A204.1 (cell line): ENCODE measurements around the gene ACTR2.
"Not testable (repeated sequence)": the region's sequence is repeated elsewhere in the genome, so short reads cannot be mapped to it uniquely, and the experiment has no call there.

Source experiments
- FAIRE-seq: peaks from 2 replicates; lab custom pipeline; 2012; peaks lifted over from hg19 to GRCh38; lab: Jason Lieb, UNC

ACTR2 gene

GRCh38 chr2:65231121-65231520 is 3.5 kb downstream of the ACTR2 start:
- FAIRE-seq = no peak

DNA sequence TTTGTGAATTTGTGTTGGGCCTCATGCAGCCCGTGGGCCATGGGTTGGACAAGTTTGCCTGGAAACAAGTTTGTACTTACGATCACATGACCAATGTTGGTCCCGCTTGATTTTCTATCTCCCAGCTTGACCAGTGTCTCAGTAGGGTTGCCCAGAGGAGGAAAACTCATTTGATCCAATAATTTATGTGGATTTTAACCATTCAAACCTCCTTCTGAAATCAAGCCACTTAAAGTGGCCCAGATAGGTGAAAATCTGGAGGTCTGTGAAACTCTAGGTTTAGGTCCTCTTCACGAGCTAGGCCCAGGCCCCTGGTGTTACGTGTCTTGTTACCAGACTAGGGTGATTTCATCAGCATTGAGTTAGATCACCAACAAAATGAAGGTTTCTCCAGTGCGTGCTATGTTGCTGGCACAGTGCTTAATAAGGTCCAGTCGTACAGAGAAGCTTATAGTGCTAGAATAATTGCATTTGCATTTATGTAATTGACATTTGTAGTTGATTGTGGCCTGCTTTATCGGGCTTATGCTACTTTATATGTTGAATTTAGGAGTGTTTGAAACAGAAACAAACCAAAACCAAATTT is 4.4 kb downstream of the ACTR2 start:
- FAIRE-seq = no peak

- no peak for FAIRE-seq
Observed at GRCh38 chr2:65232636-65233035, 5.0 kb downstream of the ACTR2 start.

GRCh38 chr2:65240657-65241056 is 13.0 kb downstream of the ACTR2 start:
- FAIRE-seq = no peak

DNA sequence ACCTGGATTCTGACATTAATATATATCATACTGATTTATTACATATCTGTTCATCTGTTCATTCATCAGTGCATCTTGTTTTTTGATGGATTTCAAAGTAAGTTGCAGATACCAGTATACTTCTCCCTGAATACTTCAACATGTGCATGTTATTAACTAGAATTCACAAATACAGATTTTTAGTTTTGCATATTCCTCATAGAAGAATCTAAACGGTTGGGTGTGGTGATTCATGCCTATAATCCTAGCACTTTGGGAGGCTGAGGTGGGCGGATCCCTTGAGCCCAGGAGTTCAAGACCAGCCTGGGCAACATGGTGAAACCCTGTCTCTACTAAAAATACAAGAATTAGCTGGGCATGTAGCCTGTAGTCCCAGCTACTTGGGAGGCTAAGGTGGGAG is 16.8 kb downstream of the ACTR2 start:
- not testable (repeated sequence) for FAIRE-seq

GRCh38 chr2:65252640-65253039 is 25.0 kb downstream of the ACTR2 start:
- FAIRE-seq = no peak

DNA sequence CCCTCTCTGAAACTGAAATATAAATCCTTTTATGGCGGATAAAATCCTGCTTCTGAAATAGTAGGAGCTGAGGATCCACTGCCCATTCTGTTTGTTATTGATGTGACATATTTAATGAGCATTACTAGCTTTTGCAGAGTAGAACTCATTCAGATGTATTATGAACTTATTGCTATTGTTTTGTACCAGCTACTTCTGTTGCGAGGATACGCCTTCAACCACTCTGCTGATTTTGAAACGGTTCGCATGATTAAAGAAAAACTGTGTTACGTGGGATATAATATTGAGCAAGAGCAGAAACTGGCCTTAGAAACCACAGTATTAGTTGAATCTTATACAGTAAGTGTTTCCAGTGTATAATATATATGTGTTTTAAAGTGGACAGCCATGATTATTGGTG is 27.7 kb downstream of the ACTR2 start:
- FAIRE-seq = no peak

DNA sequence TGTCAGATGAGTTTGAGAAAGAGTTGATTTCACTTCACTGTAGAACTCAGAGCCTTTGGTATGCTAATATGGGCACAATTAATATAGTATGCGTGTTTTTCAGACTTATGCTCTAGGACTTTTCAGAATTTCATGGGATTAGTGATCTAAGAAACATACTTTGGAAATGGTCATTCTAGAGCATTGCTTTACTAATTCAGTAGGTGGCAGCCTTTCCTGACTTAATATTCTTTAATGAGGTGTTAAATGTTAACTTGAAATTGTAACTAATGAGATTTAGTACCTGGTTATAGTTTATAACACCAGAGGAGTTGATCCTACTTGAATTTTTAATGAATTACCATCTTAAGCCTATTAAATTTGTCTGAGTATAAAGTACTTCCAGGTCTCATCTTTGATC is 28.4 kb downstream of the ACTR2 start:
- peak; percentile 14 for FAIRE-seq

DNA sequence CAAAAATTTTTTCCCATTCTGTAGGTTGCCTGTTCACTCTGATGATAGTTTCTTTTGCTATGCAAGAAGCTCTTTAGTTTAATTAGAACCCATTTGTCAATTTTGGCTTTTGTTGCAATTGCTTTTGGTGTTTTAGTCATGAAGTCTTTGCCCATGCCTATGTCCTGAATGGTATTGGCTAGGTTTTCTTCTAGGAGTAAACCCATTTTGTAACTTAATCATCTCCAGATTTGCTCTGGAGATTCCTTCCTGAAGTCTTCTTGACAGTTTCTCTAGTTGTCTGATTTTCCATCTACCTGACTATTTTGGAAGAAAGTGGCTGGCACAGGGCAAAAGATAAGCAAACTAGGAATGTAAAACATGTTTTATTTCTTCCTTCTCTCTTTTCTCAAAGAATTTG is 30.2 kb downstream of the ACTR2 start:
- FAIRE-seq = not testable (repeated sequence)

GRCh38 chr2:65261676-65262075 is 34.0 kb downstream of the ACTR2 start:
- no peak for FAIRE-seq

DNA sequence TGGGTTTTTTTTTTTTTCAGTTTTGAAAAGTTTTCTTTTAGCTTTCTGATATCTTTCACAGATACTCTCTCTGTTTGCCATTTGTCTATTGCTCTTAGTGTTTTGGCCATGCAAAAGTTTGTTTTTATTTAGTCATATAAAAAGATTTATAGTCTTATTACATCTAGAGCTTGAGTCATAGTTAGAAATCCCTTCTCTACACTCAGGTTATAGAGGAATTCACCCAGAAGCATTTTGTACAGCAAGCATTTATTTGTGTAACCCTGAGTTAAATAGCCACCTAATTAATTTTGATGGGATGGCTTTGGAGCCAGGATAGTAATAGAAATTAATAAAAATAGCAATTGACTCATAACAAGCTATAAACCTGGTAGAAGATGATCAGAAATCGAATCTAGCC is 35.6 kb downstream of the ACTR2 start:
- FAIRE-seq = no peak

GRCh38 chr2:65263986-65264385 is 36.4 kb downstream of the ACTR2 start:
- FAIRE-seq = no peak

GRCh38 chr2:65264821-65265670 is 37.4 kb downstream of the ACTR2 start:
- peak; percentile 96 for FAIRE-seq

DNA sequence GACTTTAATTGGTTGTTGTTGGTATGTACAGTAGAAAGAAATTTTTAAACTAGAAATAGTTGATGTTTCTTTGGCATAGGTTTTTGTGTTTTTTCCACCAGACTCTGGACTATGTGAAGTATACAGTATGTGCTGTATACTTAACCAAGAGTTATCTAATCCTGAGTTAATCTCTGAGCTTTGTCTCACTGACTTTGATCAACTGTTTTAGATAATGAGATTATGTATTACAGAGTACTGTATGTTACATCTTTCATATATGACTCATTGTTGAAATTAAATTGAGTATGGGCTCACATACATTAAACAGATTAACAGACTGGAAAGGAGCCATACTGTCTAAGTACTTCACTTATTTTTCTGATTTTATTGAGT is 38.0 kb downstream of the ACTR2 start:
- FAIRE-seq = no peak

DNA sequence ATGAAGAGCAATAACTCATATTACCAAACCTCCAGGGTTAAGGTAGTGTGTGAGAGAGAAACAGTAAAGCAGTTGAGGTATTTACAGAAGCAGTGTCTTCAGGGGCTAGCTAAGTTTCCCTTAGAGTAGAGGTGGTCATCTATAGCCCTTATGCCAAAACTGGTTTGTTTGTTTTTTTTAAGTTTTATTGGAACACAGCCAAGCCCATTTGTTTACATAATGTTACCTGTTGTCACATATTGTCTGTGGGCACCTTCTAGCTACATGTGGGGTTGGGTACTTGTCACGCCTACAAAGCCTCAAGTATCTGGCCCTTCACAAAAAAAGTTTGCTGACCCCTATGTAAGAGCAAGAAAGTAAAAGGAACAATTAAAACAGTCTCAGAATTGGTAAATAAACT is 39.4 kb downstream of the ACTR2 start:
- FAIRE-seq = no peak

DNA sequence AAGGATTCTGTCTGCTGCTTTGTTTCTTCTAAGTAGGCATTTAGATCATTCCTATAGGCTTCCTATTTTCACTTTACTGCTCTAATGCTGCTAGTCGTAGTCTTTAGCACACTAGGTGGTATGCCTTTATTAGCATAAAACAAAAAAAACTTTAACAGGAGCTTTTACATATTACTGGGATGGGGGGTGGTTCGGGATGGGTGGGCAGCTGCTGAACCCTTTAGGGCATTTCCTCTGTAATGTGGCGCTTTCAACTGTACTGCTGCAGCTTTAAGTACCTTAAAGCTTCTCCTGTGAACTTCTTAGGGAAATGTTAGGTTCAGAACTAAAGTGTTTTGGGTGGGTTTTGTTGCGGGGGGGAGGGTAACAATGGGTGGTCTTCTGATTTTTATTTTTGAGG is 41.3 kb downstream of the ACTR2 start:
- no peak for FAIRE-seq

DNA sequence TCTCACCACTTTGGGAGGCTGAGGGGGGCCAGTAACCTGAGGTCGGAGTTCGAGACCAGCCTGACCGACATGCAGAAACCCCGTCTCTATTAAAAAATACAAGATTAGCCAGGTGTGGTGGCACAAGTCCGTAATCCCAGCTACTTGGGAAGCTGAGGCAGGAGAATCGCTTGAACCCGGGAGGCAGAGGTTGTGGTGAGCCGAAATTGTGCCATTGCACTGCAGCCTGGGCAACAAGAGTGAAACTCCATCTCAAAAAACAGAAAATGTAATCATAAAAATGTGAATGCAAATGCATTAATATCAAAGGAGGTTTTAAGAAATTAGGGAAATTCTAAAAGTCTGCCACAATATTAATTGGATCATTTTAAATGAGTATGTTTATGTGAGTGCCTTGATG is 45.7 kb downstream of the ACTR2 start:
- FAIRE-seq = no peak

DNA sequence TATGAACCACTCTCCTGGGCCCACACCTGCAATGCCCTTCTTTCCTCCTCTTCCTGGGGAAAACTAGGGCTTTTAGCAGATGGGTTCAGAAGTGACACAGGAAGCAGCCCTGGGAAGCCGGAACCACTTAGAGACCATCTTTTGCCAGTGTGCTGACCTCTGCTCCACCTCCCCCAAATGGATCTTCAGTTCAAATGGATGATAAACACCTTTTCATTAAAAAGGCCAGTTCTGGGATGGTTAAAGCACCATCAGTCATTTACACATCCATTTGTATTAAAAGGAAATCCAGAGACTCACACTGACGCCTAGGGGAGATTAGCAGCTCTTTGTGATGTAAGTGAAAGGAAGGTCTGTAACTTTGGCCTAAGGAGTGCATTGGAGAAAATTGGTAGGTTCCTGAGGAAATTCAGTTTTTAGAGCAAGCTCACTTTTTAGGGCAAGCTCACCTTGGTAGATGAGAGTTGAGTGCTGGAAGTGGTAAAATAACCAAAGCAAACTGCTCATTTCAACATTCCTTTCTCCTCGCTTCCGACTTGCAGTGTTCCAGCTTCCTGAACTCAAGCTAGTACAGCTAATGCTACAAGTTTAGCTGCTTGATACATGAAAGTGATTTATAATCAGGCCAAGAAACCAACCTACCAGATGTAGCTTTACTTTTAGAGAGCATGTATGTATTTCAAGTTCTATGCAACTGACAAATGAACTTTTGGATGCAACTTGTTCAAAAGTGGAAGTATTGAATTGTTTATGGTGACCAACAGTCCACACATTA is 47.7 kb downstream of the ACTR2 start:
- no peak for FAIRE-seq

DNA sequence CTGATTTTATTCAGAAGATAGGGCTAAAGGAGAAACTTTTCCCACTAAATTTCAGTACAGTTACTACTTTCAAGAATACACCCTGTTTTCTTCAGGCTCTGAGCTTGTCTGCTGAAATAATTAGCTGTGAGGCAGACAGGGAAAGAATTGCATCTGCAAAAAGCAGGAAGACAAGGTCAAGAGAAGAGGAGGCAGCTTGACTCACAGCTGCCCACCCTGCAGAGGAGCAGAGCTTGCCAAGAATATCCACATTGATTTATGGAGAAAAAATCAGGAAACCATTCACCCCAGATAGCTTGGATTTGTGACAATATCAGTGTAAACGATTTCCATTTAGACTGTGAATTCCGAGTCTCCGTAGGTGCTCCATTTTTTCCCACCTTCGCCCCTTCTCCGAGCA is 49.0 kb downstream of the ACTR2 start:
- FAIRE-seq = no peak

- no peak for FAIRE-seq
Observed at GRCh38 chr2:65277118-65277517, 49.5 kb downstream of the ACTR2 start.

DNA sequence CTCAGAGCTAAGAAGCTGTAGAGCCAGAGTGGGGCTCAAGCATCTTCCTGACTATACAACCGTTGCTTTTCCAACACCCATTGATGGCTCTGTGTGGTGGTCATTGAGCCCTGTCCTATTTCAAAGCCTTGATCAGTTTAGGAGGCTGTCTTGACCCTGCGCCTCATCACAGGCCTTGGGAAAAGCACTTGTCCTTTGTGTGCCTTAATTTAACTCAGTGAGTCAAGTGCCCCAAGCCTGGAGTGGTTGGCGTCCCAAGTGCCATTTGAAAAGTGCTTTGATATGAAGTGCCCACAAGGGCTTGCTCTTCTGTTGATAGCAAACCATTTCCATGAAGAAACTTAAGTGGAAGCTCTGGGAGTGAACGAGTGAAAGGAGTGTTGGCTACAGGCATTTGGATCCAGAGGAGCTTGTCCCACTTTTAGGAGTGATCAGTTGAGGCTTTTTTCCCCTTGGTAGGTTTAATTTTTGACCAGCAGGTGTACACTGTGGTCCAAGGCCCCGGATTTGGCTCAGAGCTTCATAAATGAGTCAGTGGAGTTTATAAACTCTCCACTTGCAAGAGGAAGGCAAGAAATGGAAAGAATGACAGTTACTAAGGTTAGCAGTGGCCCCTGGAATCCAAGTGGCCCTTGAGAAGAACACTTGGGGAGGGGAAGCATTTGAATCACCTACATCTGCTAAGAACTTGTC is 50.3 kb downstream of the ACTR2 start:
- FAIRE-seq = no peak

- FAIRE-seq = no peak
Observed at GRCh38 chr2:65278531-65278981, 50.9 kb downstream of the ACTR2 start.

- no peak for FAIRE-seq
Observed at GRCh38 chr2:65279756-65280155, 52.1 kb downstream of the ACTR2 start.
